Measurements from ENCODE around the gene ITGAV.

GRCh38 chr2:186644791-186645190 lies 54.9 kb downstream of the ITGAV start:
- no peak for TF ChIP-seq SIN3A (IDR thresholded peaks at IDR 0.05; ENCODE audit: borderline replicate concordance, insufficient read depth, low read length)
- TF ChIP-seq POLR2AphosphoS5 (IDR thresholded peaks at IDR 0.05; ENCODE audit: low read depth, low read length), result no peak
- TF ChIP-seq TAF1 (IDR thresholded peaks at IDR 0.05; ENCODE audit: borderline replicate concordance, insufficient read depth, low read length), result no peak
- no peak for TF ChIP-seq REST (IDR thresholded peaks at IDR 0.05; ENCODE audit: insufficient read depth in 1 of 2, low read depth in 2 of 2, low read length in 2 of 2)
- no peak for TF ChIP-seq FOXP2 (optimal IDR thresholded peaks at IDR 0.05; ENCODE audit: borderline replicate concordance, extremely low read depth, extremely low read length, insufficient read depth)

All from PFSK-1 (cell line).